ENCODE measurements around the gene MKKS. TPM values are rescaled to one million over a fixed set of nuclear protein-coding genes. Genes with fewer than 3 reads are reported as not detected.

Gene MKKS
- total and polyA plus RNA-seq, 9 of the 15 experiments (the other 6 are each of a cell fraction or from before 2014, with no cell fraction given), result 6.8 to 26.8 (median 12.0) TPM

DNA sequence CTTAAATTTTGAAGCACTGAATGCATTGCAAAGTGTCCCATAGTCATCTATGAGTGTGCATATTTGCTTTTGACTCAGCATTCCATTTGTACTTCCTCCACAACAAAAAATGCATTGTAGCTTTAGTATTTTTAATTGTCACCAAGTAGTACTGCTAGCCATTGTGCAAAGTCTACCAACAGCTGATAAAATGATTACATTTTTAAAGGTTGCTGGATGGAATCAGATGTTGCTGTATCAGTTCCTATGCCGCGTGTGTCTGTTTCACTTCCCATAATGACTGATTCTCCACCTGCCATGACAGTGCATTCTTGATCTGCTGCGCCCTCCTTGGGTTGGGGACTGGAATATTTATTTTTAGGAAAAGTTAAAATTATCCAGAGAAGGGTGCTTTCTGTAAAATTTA is 42.3 kb upstream of the MKKS start (continued):
- TF ChIP-seq ZNF316 (IDR thresholded peaks at IDR 0.05), result peak; percentile 93
- TF ChIP-seq, protein P1, sequence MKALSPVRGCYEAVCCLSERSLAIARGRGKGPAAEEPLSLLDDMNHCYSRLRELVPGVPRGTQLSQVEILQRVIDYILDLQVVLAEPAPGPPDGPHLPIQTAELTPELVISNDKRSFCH (CRISPR knock-in tag; IDR thresholded peaks at IDR 0.05), result no peak
- TF ChIP-seq, protein P1 (tag; IDR thresholded peaks at IDR 0.05), result no peak
- no peak for TF ChIP-seq ZNF778 (CRISPR knock-in tag; IDR thresholded peaks at IDR 0.05)
- TF ChIP-seq MYC (IDR thresholded peaks at IDR 0.05; ENCODE audit: low read depth, low read length), result peak; percentile 56
- TF ChIP-seq MYC (CRISPR knock-in tag; IDR thresholded peaks at IDR 0.05; ENCODE audit: borderline replicate concordance, low read depth), result no peak
- TF ChIP-seq, protein P2, sequence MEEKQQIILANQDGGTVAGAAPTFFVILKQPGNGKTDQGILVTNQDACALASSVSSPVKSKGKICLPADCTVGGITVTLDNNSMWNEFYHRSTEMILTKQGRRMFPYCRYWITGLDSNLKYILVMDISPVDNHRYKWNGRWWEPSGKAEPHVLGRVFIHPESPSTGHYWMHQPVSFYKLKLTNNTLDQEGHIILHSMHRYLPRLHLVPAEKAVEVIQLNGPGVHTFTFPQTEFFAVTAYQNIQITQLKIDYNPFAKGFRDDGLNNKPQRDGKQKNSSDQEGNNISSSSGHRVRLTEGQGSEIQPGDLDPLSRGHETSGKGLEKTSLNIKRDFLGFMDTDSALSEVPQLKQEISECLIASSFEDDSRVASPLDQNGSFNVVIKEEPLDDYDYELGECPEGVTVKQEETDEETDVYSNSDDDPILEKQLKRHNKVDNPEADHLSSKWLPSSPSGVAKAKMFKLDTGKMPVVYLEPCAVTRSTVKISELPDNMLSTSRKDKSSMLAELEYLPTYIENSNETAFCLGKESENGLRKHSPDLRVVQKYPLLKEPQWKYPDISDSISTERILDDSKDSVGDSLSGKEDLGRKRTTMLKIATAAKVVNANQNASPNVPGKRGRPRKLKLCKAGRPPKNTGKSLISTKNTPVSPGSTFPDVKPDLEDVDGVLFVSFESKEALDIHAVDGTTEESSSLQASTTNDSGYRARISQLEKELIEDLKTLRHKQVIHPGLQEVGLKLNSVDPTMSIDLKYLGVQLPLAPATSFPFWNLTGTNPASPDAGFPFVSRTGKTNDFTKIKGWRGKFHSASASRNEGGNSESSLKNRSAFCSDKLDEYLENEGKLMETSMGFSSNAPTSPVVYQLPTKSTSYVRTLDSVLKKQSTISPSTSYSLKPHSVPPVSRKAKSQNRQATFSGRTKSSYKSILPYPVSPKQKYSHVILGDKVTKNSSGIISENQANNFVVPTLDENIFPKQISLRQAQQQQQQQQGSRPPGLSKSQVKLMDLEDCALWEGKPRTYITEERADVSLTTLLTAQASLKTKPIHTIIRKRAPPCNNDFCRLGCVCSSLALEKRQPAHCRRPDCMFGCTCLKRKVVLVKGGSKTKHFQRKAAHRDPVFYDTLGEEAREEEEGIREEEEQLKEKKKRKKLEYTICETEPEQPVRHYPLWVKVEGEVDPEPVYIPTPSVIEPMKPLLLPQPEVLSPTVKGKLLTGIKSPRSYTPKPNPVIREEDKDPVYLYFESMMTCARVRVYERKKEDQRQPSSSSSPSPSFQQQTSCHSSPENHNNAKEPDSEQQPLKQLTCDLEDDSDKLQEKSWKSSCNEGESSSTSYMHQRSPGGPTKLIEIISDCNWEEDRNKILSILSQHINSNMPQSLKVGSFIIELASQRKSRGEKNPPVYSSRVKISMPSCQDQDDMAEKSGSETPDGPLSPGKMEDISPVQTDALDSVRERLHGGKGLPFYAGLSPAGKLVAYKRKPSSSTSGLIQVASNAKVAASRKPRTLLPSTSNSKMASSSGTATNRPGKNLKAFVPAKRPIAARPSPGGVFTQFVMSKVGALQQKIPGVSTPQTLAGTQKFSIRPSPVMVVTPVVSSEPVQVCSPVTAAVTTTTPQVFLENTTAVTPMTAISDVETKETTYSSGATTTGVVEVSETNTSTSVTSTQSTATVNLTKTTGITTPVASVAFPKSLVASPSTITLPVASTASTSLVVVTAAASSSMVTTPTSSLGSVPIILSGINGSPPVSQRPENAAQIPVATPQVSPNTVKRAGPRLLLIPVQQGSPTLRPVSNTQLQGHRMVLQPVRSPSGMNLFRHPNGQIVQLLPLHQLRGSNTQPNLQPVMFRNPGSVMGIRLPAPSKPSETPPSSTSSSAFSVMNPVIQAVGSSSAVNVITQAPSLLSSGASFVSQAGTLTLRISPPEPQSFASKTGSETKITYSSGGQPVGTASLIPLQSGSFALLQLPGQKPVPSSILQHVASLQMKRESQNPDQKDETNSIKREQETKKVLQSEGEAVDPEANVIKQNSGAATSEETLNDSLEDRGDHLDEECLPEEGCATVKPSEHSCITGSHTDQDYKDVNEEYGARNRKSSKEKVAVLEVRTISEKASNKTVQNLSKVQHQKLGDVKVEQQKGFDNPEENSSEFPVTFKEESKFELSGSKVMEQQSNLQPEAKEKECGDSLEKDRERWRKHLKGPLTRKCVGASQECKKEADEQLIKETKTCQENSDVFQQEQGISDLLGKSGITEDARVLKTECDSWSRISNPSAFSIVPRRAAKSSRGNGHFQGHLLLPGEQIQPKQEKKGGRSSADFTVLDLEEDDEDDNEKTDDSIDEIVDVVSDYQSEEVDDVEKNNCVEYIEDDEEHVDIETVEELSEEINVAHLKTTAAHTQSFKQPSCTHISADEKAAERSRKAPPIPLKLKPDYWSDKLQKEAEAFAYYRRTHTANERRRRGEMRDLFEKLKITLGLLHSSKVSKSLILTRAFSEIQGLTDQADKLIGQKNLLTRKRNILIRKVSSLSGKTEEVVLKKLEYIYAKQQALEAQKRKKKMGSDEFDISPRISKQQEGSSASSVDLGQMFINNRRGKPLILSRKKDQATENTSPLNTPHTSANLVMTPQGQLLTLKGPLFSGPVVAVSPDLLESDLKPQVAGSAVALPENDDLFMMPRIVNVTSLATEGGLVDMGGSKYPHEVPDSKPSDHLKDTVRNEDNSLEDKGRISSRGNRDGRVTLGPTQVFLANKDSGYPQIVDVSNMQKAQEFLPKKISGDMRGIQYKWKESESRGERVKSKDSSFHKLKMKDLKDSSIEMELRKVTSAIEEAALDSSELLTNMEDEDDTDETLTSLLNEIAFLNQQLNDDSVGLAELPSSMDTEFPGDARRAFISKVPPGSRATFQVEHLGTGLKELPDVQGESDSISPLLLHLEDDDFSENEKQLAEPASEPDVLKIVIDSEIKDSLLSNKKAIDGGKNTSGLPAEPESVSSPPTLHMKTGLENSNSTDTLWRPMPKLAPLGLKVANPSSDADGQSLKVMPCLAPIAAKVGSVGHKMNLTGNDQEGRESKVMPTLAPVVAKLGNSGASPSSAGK (IDR thresholded peaks at IDR 0.05), result peak; percentile 25; the same call in 1 of the 2 replicates
- no peak for TF ChIP-seq ZBTB1 (CRISPR knock-in tag; IDR thresholded peaks at IDR 0.05; ENCODE audit: borderline replicate concordance, low read depth)
- no peak for TF ChIP-seq ELF2 (CRISPR knock-in tag; IDR thresholded peaks at IDR 0.05)
- TF ChIP-seq EP400 (IDR thresholded peaks at IDR 0.05), result peak; percentile 70
- TF ChIP-seq, protein P3, sequence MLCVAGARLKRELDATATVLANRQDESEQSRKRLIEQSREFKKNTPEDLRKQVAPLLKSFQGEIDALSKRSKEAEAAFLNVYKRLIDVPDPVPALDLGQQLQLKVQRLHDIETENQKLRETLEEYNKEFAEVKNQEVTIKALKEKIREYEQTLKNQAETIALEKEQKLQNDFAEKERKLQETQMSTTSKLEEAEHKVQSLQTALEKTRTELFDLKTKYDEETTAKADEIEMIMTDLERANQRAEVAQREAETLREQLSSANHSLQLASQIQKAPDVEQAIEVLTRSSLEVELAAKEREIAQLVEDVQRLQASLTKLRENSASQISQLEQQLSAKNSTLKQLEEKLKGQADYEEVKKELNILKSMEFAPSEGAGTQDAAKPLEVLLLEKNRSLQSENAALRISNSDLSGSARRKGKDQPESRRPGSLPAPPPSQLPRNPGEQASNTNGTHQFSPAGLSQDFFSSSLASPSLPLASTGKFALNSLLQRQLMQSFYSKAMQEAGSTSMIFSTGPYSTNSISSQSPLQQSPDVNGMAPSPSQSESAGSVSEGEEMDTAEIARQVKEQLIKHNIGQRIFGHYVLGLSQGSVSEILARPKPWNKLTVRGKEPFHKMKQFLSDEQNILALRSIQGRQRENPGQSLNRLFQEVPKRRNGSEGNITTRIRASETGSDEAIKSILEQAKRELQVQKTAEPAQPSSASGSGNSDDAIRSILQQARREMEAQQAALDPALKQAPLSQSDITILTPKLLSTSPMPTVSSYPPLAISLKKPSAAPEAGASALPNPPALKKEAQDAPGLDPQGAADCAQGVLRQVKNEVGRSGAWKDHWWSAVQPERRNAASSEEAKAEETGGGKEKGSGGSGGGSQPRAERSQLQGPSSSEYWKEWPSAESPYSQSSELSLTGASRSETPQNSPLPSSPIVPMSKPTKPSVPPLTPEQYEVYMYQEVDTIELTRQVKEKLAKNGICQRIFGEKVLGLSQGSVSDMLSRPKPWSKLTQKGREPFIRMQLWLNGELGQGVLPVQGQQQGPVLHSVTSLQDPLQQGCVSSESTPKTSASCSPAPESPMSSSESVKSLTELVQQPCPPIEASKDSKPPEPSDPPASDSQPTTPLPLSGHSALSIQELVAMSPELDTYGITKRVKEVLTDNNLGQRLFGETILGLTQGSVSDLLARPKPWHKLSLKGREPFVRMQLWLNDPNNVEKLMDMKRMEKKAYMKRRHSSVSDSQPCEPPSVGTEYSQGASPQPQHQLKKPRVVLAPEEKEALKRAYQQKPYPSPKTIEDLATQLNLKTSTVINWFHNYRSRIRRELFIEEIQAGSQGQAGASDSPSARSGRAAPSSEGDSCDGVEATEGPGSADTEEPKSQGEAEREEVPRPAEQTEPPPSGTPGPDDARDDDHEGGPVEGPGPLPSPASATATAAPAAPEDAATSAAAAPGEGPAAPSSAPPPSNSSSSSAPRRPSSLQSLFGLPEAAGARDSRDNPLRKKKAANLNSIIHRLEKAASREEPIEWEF (CRISPR knock-in tag; IDR thresholded peaks at IDR 0.05), result no peak
- no peak for TF ChIP-seq MEF2A (IDR thresholded peaks at IDR 0.05; ENCODE audit: control insufficient read depth, low read depth, low read length)
